ENCODE data around the gene IGF2R. TPM values are rescaled to one million over a fixed set of nuclear protein-coding genes. Genes with fewer than 3 reads are reported as not detected.

IGF2R gene
- total and polyA plus RNA-seq, 2 donors from 2014 or later: 23.7 to 88.6 TPM

DNA sequence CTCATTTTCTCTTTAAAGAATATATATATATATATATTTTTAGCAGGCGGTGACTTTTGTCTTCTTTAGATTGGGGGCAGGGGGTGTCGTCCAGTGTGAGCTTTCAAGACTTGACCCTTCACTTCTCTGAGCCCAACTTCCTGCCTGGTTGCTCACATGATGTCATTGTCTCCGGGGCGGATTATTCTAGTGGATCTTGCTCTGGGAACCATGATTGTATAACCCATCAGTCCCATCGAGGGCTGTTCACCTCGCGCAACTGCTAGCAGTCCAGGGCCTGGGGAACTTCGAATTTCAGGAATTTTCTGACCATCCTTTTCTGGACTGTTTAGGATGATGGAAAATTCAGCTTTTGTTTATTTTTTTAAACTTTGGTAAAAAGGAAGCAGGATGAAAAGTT lies 1.0 kb downstream of the IGF2R start:
- Histone ChIP-seq H3K27ac (ENCODE audit: low read depth in 2 of 2, low read length in 2 of 2) (peak overlapping the region; percentile 92 to 95), H3K36me3 (ENCODE audit: control insufficient read depth in 2 of 3, insufficient read depth in 3 of 3, low read length in 3 of 3) (no peaks in the 10 kb centered on the region), H3K4me3 (ENCODE audit: low read length in 3 of 3) (peak overlapping the region; percentile 59 to 74 (median 60)), H3K9ac (ENCODE audit: low read length in 3 of 3) (peak overlapping the region in 2 of 3 donors; percentile 52 to 73), H3K9me3 (ENCODE audit: control insufficient read depth in 2 of 3, insufficient read depth in 1 of 3, low read length in 3 of 3) (no peaks in the 10 kb centered on the region), H3K4me1 (ENCODE audit: control insufficient read depth in 2 of 3, insufficient read depth in 2 of 3, low read depth in 1 of 3, low read length in 3 of 3) (peaks cover 3 to 33% (median 17%) of the 10 kb centered on the region in 3 donors), H3K27me3 (ENCODE audit: control insufficient read depth, insufficient read depth, low read length) (no peaks in the 10 kb centered on the region)
- TF ChIP-seq CTCF (IDR thresholded peaks at IDR 0.05; ENCODE audit: borderline replicate concordance, extremely low read depth, insufficient read depth): no peak
- FAIRE-seq (no peak), DNase-seq (peak in 4 of 5 donors; percentile 74 to 94 (median 86))
- intact Hi-C loops (cut with DNase I): no loop called here

DNA sequence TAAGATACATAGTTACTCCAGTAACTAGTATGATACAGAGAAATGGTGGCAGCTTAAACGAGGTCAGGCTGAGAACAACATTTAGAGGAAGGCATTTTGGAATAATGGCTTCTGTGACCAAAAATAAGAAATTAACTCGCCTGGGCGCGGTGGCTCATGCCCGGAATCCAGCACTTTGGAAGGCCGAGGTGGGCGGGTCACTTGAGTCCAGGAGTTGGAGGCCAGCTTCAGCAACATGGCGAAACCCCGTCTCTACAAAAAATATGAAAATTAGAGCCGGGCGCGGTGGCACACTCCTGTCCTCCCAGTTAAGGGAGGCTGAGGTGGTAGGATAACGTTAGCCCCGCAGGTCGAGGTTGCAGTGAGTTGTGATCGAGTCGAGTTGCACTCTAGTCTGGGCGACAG lies 1.8 kb downstream of the IGF2R start:
- Histone ChIP-seq H3K9ac (ENCODE audit: low read length in 3 of 3) (peak overlapping the region in 1 of 3 donors; percentile 41), H3K4me1 (ENCODE audit: control insufficient read depth in 2 of 3, insufficient read depth in 2 of 3, low read depth in 1 of 3, low read length in 3 of 3) (peaks cover 3 to 33% (median 19%) of the 10 kb centered on the region in 3 donors), H3K4me3 (ENCODE audit: low read length in 3 of 3) (peak overlapping the region; percentile 59 to 74 (median 60)), H3K36me3 (ENCODE audit: control insufficient read depth in 2 of 3, insufficient read depth in 3 of 3, low read length in 3 of 3) (no peaks in the 10 kb centered on the region), H3K9me3 (ENCODE audit: control insufficient read depth in 2 of 3, insufficient read depth in 1 of 3, low read length in 3 of 3) (no peaks in the 10 kb centered on the region), H3K27ac (ENCODE audit: low read depth in 2 of 2, low read length in 2 of 2) (peak overlapping the region; percentile 72 to 92), H3K27me3 (ENCODE audit: control insufficient read depth, insufficient read depth, low read length) (no peaks in the 10 kb centered on the region)
- DNase-seq (no peak), FAIRE-seq (no peak)
- no peak for TF ChIP-seq CTCF (IDR thresholded peaks at IDR 0.05; ENCODE audit: borderline replicate concordance, extremely low read depth, insufficient read depth)
- intact Hi-C loops (cut with DNase I): no loop called here

GRCh38 chr6:159971341-159972178 lies 2.7 kb downstream of the IGF2R start:
- FAIRE-seq: no peak
- Histone ChIP-seq H3K9me3 (ENCODE audit: control insufficient read depth in 2 of 3, insufficient read depth in 1 of 3, low read length in 3 of 3) (no peaks in the 10 kb centered on the region), H3K36me3 (ENCODE audit: control insufficient read depth in 2 of 3, insufficient read depth in 3 of 3, low read length in 3 of 3) (no peaks in the 10 kb centered on the region), H3K4me3 (ENCODE audit: low read length in 3 of 3) (peak overlapping the region in 2 of 3 donors; percentile 28 to 59), H3K27me3 (ENCODE audit: control insufficient read depth, insufficient read depth, low read length) (no peaks in the 10 kb centered on the region), H3K9ac (ENCODE audit: low read length in 3 of 3) (no peak overlapping the region), H3K27ac (ENCODE audit: low read depth in 2 of 2, low read length in 2 of 2) (peak overlapping the region in 1 of 2 donors; percentile 36), H3K4me1 (ENCODE audit: control insufficient read depth in 2 of 3, insufficient read depth in 2 of 3, low read depth in 1 of 3, low read length in 3 of 3) (peaks cover 3 to 33% (median 19%) of the 10 kb centered on the region in 3 donors)
- intact Hi-C loops (cut with DNase I): no loop called here
- TF ChIP-seq CTCF (IDR thresholded peaks at IDR 0.05; ENCODE audit: borderline replicate concordance, extremely low read depth, insufficient read depth): no peak
- DNase-seq: no peak

All from kidney (tissue), 14 donors.